Fibroblast of mammary gland (primary cell): ENCODE results near the gene ANKRD52.

Experiments
- DNase-seq: peaks from one replicate; pipeline ENCODE4 v3.0.0-alpha.2; 2010; ENCODE audit warnings: low read depth
- H3K4me3 ChIP-seq: 2 replicates; pipeline ENCODE4 v1.5.1; 2011; ENCODE audit warnings: low read depth, mild to moderate bottlenecking, low read length, moderate library complexity; ENCODE audit not compliant: control insufficient read depth
- TF ChIP-seq, protein P1 (sequence below): conservative IDR thresholded peaks from 2 replicates; pipeline ENCODE4 v1.5.1; 2011; ENCODE audit warnings: low read depth, low read length, inconsistent platforms; ENCODE audit not compliant: control insufficient read depth, insufficient read depth

ANKRD52 gene

DNA sequence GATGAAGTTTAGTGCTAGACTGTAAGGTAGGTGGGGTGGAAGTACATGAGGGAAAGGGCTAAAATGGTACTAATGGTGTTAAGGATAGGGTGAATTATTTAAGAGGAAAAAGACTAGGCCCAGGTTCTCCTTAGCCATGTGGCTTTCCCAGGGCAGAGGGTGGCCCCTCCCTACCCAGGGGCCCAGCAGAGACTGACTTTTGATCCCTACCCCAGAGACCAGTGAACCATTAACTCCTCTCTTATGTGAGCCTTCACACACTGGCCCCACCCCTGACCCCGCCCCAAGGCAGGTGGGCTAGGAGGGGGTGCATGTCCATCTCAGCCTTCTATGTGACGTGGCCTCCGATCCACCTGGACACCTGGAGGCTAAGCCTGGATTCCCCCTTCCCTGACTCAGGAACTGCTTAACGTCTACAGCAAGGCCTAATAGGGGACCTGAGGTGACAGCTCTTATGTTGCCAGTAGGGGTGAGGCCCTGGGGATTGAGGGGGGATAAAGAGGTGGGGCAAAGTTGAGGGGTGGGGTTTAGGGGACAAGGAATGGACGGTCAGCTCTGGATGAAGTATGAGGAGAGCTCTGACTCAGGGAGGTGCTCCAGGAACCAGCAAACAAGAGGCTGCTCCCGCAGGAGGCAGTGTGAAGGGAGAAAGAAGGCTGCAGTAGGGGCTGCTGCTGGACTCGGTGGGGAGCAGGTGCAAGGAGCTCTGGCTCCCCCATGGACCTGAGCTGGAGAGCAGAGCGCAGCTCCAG, 27.6 kb downstream of the ANKRD52 start:
- no peak overlapping the region for H3K4me3 ChIP-seq
- DNase-seq: no peak
- TF ChIP-seq, protein P1, sequence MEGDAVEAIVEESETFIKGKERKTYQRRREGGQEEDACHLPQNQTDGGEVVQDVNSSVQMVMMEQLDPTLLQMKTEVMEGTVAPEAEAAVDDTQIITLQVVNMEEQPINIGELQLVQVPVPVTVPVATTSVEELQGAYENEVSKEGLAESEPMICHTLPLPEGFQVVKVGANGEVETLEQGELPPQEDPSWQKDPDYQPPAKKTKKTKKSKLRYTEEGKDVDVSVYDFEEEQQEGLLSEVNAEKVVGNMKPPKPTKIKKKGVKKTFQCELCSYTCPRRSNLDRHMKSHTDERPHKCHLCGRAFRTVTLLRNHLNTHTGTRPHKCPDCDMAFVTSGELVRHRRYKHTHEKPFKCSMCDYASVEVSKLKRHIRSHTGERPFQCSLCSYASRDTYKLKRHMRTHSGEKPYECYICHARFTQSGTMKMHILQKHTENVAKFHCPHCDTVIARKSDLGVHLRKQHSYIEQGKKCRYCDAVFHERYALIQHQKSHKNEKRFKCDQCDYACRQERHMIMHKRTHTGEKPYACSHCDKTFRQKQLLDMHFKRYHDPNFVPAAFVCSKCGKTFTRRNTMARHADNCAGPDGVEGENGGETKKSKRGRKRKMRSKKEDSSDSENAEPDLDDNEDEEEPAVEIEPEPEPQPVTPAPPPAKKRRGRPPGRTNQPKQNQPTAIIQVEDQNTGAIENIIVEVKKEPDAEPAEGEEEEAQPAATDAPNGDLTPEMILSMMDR: no peak

DNA sequence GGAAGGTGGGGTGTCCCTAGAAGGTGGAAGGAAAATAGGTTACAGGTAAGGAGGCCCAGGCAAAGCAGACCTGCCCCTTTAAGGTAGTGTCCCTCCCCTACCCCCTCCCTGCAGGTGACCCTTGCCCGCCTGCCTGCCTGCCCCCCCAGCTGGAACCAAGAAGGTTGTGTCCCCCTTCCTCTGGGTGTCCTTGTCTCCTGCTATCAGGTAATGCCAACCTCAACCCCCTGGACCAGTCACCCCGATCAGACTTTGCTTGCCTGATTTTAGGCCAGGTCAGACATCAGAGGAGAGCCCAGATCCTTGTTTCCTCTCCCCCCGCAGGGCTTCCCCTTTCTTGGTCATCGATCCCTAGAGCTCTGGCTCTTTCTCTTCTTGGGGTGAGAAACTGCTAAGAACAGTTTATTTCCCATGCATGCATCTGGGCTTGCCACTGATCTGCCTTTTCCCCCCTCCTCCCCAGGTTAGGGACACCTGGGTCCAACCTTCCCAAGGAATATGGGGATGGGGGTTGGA, 28.2 kb downstream of the ANKRD52 start, which contains the start of gene SLC39A5:
Gene SLC39A5 (plus strand): TSS at position 136 of the 516 bp plus-strand sequence. CDS start 1,224 bp downstream, outside the sequence.
- H3K4me3 ChIP-seq: no peak within 1 kb of the TSS
- TF ChIP-seq, protein P1: no peak
- no peak for DNase-seq

DNA sequence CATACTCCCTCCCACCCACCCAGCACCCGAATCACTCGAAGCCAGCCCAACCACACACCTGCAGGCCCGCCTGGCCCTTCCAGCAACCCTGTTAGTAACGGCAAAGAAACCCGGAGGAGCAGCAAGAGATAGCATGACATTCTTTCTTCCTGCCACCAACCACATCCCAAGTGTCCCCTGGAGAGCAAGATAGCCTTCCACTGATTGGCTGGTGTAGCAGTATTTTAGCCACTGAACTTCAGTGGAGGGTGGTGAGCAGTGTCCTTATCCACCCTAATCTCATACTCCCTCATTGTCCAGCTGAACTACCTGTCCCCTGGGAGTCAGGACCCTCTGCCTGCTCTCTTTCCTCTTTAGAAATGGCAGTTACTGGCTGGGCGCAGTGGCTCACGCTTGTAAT, 29.1 kb downstream of the ANKRD52 start:
- DNase-seq: no peak
- no peak overlapping the region for H3K4me3 ChIP-seq
- TF ChIP-seq, protein P1: no peak

DNA sequence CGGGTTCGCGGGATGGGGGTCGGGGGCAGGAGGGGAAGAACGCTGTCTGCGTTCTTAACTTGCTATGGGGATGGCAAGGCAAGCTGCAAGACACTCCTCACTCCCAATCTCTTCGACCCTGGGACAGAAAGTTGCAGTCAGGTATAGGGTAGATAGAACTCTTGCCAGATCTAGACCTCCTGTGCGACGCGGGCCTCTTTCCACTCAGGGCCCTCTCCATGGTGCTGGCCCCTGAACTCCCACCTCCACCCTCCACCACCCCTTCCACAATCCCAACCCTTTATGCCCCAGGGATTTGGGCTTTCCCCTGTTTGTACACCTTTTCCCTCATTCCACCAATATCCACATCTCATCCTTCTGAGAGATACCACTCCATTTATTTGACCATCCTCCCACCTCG, 33.2 kb downstream of the ANKRD52 start:
- peak overlapping the region; percentile 78 for H3K4me3 ChIP-seq
- TF ChIP-seq, protein P1: no peak
- DNase-seq: no peak

DNA sequence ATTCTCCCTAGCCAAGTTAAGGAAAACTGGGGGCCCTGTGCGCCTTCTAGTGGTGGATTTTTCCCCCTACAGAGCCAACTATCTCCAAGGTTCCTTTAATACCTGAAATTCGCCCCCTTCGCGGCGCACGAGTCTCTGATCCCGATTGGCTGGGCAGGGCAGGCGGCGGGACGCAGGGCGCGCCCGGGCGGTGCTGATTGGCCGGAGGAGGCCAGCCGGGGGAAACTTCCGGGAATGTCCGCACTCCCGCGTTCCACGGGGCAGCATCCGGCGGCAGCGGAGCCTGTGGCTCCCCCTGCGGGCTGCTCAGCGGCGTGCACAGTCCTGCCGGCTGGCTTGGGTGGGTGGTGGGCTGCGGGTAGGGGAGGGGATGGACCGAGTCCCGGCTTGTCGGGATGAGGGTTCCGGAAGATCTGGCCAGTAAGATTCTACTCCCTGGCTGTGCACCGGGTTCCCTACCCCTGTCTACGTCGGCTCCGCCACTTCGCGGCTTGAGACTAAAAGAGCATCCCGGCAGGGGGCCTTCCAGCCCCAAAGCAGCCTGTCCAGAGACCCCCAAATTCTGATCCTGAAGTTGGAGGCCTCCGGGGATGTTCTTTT, 34.0 kb downstream of the ANKRD52 start, which contains the start of gene NABP2:
Gene NABP2 (plus strand): TSS at position 241 of the 600 bp plus-strand sequence. CDS start 515 bp downstream, outside the sequence.
- H3K4me3 ChIP-seq: peak within 1 kb of the TSS; percentile 78

DNA sequence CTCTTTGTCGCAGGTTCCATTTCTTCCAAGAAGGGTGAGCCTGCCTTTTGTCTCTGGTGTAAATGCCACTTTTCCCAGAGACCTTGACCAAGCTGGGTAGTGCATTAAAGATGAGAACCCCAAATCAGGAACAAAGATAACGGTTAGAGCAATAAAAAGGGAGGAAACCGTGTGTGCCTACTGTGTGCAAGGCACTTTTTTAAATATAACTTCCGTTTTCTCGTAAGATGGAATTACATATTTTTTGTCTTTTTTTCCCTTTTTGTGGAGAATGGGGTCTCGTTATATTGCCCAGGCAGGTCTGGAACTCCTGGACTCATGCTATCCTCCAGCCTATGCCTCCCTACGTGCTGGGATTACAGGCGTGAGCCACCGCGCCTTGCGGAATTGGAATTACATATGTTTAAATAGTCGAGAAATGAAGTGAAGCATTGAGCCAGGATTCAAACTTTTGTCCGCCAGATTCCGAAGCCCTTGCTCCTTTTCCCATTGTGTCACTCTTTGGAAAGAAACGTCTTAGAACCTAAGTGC, 34.5 kb downstream of the ANKRD52 start:
- TF ChIP-seq, protein P1: no peak
- DNase-seq: no peak
- H3K4me3 ChIP-seq: peak overlapping the region; percentile 40

More for the DNA sequence above, 34.0 kb downstream of the ANKRD52 start, which contains the start of gene NABP2:
- TF ChIP-seq, protein P1: peak; percentile 72
- DNase-seq: peak; percentile 96
